GM19239 (cell line): ENCODE results near the gene RBM19.

Experiments
- DNase-seq: peaks from one replicate; pipeline ENCODE4 v3.0.0; 2011; ENCODE audit warnings: low spot score; ENCODE audit not compliant: insufficient read length
- FAIRE-seq: peaks from 2 replicates; lab custom pipeline; 2011; peaks lifted over from hg19 to GRCh38; lab: Jason Lieb, UNC

RBM19 gene

DNA sequence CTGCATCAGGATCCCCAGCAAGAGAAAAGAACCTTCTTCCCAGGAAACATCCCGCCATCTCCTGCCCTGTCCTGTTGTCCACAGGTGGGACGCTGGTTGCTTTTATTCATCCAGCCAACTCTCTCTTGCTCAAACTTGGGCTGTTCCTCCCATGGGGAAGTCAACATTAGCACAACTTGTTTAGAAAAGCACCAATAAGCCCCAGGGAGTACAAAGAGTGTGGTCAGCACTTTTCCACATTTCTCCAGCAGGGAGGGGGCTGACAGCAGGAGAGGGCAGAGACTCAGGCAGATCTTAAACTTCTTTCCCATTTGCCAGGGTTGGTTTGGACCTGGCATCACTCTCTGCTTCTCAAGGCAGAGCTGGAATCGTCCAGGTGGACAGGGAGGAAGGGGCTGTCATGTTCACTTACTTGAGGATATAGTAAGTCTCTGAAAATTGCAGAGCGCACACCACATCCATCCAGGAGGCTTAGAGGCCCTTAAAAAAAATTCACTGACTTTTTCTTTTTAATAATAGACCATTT lies 74.9 kb downstream of the RBM19 start:
- FAIRE-seq (no peak), DNase-seq (no peak)

DNA sequence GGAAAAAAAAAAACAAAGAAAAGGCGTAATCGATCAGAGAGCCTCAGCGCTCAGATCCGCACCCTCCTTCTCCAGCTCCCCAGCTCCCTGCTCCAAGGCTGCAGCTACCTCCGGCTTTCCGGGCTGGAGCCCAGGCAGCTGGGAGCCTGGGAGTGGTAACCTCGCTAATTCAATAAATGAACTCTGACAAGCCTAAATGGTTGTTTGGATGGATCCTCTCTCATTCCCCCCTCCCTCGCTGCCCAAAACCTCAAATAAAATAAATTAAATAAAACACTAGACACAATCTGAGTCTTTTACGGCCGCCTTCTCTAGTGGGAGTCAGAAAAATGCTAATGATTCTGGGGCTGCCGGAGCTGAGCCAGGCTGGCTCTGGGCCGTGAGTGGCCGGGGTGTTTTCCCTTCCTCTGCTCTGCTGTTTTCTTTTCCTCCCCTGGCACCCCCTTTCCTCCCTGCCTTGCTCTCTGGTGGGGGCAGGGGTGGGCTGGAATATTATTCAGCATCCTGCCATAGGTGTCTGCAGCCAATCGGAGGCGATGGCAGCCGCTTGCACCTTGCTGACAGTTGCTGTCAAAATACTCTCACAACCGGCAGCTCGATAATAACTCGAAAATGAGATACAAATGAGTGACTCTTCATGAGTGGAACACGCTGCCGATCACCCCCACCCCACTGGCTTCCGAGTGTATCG lies 76.1 kb downstream of the RBM19 start:
- DNase-seq = no peak
- no peak for FAIRE-seq

DNA sequence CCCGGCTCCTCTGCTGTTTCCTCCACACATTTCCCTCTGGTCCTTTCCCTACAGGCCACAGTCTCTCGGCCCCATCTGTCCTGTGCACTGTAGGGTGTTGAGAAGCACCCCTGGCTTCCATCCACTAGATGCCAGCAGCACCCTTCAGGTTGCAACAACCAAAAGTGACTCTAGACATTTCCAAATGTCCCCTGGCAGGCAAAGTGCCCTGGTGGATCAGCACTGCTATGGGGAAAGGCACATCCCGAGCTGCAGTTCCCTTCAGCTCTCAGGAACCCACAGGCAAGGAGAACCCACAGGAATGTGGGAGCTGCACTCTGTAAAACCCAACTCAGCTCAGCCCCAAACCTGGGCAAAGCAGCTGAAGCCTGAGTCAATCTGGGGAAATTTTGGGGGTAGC lies 77.0 kb downstream of the RBM19 start:
- DNase-seq = no peak
- no peak for FAIRE-seq

DNA sequence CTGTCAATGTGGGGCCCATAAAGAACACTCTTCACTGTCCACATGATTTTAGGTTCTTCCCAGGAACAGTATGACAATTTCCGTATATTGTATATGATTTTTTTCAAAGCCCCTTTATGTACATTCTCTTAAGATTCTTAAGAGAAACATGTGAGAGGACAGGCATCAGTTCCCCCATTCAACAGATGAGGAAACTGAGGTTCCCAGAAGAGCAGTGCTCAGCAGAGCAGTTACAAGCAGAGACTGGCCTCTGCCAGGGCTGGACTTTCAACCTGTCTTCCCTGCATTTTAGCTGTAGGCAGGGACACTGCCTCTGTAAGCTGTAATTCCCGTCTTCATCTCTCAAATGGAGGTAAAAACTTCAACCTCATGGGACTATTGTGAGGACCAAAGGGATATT lies 77.7 kb downstream of the RBM19 start:
- no peak for FAIRE-seq

DNA sequence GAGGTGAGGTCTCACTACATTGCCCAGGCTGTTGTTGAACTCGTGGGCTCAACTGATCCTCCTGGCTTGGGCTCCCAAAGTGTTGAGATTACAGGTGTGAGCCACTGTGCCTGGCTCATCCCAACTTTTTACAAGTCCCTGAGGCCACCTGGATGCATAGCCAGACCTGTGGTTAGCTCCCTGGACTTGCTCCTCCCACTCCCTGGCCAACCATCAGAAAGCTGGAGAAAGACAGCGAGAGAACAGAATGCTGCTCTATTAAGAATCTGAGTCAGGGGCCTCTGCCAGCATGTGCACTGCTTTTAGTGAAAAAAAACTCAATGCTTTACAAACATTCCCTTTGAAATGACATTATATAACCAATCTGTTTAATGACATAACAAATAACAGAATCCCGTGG lies 78.2 kb downstream of the RBM19 start:
- FAIRE-seq (no peak), DNase-seq (no peak)

More for the DNA sequence above, 77.7 kb downstream of the RBM19 start:
- no peak for DNase-seq

DNA sequence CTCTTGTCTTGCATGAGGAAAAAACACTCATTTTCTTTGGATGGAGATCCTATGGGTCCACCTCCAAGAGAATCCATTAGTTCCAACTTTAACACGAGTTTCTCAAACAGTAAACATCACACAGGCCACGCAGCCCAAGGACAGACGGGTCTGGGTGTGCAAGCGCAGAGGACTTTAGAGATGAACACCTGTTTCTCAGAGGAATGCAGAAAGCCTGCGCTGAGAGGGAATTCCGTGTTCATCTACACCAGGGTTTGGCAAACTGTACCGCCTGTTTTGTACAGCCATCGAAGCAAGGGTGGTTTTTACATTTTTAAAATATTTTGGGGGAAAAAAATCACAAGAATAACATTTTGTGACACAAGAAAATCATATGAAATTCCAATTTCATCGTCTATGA lies 79.4 kb downstream of the RBM19 start:
- no peak for DNase-seq
- FAIRE-seq = no peak

DNA sequence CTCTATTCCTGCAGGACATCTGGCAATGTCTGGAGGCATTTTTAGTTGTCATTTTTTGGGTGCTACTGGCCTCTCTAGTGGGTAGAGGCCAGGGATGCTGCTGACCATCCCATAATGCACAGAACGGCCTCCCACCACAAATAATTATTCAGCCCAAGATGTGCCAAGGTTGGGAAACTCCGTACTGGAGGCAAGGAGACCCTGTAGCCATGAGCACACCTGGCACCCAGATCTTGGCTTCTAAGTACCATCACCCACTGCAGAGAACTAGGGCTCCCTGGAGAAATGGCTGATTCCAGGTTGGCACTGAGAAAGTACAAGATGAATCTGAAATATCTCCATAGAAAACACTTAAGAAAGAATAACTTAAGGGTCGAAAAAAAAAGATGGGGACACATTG lies 81.7 kb downstream of the RBM19 start:
- DNase-seq (no peak), FAIRE-seq (no peak)

DNA sequence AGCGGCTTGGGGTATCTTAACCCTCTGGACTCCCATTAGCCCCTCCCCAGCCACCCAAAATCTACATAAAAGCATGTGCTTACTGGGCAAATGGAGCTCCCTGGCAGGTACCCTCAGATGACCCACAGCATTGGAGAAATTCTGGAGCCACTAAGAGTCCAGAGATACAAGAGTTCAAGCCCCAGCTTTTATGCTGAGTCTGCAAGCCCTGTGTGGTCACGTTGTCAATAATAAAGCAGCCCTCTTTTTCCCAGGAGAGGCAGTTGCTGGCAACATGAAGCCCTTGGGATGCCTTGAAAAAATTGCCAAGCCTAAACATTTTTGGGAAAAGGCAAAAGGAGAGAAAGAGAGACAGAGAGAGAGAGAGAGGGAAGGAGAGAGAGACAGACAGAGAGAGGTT lies 83.4 kb downstream of the RBM19 start:
- FAIRE-seq (no peak), DNase-seq (no peak)

DNA sequence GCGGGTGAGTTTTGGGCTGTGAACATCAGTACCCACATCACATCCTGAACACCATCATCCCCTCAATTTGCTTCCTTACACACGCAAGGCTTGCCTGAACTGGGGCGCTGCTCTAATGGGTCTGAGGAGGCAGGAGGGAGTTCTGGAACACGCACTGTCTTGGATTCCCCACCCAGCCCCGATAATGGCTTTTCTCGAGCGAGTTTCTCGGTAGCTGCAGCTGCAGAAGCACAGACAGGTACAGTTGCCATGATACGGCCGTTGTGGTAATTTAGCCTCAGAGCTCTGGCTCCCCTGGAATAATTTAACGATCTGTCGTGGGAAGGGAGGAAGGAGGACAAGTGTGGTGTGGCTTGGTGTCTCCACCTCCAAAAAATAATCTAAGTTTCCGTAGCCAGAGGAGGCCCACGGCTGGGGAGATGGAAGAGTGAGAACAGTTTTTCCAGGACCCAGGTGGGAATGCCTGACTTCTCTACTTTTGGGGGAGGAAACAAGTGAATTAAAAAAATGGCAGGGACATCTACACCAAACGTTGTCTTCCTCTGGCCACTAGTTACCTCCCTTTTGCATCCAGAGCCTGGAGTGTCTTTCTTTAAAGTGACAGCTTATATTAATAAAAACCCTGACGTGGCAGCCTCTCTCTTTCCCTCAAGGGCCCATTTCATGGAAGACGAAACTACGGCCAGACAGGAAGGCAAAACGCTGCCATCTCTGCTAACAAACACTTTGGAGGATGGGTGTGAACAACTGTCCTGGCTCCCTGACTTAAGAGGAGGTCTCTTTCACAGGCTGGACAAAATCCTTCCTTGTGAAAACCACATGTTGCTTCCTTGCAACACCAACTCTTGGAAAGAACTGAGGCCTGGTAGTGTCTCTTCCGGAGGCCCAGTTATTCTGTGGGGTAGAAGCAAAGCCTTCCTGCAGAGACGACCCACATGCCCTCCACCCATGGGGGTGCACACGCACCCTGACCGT lies 84.8 kb downstream of the RBM19 start:
- FAIRE-seq (no peak), DNase-seq (no peak)

DNA sequence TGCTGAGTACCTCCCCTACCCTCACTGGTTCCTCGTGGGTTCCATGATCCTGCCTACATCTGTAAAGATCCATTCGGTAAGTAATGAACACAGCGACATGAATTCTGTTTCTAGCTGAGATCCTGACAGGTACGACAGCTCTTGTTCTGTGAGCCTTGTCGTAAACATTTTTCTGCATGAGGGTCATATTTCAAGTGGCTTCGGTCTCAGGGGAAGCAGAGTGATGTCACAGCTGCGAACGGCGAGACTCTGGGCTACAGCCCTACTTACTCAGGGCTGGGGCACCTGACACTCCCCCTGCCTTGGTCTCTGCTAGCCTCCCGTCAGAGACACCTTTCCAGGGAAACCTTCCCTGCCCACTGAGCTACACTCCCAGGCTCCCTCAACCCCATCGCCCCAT lies 85.8 kb downstream of the RBM19 start:
- DNase-seq (no peak), FAIRE-seq (no peak)

DNA sequence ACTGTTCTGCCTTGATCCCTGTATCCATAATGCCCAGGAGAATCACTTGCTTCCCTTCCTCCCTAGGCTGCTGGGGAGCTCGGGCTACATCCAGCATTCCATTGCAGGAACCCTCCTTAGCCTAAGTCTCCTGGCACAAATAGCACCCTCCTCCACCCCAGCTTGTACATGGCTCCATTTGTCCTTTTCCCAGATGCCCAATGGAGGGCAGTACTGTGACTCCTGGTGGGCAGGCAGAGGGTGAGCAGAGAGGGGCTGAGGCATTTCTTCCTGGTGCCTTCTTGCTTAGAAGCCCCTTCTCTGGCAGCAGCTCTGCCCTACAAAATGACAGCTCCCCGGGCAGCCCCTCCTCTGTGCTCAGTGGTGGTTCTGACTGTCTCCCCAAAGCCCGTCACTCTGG lies 86.5 kb downstream of the RBM19 start:
- no peak for FAIRE-seq
- no peak for DNase-seq

DNA sequence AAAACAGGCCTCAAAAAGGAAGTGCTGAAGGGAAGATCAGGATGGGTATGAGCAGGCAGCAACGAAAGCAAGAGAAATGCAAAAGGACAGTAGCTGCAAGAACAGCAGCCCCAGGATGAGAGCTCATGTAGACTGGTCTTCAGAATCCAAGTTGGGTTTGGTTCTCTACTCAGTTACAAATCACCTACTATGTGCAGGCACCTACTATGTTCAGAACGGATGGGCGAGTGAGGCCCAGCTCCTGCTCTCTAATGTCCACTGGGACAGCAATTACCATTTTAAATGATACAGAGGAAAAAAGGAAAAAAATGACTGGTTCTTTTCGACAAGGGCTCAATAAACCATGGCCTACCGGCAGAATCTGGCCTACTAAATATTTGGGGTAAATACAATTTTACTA lies 88.5 kb downstream of the RBM19 start:
- FAIRE-seq = no peak
- no peak for DNase-seq

DNA sequence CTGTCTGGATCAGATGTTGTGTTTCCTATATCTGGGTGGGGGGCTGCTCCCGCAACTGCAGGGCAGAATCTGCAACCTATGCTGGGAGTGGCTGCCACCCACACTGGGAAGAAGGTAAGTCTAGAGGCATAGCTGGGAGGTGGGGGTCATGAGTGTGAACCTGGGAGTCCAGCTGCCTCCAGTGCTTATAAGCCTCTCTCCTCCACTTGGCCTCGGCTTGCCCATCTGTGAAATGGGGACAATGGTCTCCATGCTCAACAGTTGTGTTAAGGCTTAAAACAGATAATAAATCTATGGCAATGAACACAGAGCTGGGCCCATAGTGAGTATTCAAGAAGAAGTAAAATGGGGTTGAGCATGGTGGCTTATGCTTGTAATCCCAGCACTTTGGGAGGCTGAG lies 90.0 kb downstream of the RBM19 start:
- no peak for DNase-seq

DNA sequence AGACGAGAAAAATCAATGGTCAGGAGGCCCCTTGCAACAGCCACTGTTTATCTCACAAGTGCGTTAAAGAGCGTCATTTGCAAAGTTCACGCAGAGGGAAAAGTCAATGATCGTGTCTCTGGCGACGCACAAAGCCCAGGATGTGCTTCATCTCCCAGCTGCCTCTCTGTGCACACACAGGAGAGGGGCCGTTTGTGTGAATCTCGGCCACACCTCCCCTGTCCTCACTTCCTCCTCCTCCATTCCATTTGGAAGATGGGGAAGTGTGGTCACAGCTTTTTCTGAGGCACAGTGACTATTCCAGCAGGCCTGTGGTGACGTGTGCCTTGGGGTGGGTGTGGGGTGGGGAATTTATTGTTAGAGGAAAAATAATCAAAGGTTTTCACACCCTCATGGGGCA lies 90.4 kb downstream of the RBM19 start:
- no peak for FAIRE-seq
- no peak for DNase-seq

More for the DNA sequence above, 90.0 kb downstream of the RBM19 start:
- no peak for FAIRE-seq

DNA sequence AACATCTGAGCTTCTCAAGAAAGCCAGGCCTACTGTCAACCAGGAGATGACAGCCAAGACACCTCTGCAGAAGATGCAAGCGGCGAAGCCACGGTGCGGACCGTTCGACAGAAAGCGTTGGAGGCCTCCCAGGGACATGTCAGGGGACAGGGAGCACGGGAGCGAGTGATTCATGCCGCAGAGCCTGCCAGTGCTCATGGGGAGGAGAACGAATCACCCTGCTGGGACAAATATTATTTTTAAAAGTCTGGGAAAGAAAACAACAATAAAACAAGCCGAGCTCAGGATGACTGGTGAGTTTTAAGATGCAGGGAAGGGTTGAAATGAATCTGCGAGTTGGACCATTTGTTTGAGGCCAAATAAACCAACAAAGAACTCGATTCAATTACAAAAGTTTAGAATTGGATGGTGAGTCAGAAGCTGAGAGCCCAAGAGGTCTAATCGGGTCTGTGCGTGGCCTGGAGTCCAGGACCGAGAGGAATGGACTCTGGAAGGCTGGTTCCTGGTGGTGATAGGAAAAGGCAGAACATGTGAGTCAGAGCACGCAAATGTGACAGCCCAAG lies 91.0 kb downstream of the RBM19 start:
- FAIRE-seq (no peak), DNase-seq (no peak)

DNA sequence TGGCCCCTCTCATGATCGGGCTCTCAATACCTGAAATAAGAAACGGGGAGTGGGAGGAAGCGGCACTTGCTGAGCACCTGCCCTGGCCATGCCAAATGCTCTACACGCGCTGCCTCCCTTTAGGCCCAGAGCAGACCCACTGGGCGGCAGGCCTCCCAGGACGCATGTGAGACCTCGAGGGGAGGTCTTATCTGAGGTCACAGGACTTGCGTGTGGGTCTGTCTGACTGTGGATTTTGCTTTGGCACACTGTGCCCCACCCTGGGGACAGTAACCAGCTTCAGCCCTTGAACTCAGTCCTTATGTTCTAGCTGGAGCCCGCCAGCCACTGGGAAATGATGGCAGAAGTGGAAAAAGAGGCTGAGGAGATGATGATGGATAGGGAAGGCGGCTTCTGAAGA lies 91.8 kb downstream of the RBM19 start:
- no peak for FAIRE-seq
- no peak for DNase-seq

DNA sequence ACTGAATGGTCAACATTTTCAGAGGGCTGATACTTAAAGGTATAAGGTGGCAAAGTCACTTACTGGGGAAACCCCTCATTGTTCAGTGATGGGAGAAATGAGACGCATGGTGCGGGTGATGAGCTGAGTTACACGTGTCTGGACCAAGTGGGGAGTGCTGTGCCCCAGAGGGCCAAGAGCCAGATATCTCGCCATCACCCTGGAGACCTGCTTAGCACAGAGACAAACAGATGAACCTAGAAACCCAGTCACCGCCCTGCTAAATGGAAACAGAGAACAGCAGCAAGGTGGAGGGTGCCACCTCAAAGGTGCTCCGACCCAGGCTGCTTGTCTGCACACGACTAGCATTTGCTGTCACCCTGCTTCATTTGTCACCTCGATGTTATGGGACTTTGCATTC lies 92.4 kb downstream of the RBM19 start:
- FAIRE-seq = no peak
- no peak for DNase-seq

DNA sequence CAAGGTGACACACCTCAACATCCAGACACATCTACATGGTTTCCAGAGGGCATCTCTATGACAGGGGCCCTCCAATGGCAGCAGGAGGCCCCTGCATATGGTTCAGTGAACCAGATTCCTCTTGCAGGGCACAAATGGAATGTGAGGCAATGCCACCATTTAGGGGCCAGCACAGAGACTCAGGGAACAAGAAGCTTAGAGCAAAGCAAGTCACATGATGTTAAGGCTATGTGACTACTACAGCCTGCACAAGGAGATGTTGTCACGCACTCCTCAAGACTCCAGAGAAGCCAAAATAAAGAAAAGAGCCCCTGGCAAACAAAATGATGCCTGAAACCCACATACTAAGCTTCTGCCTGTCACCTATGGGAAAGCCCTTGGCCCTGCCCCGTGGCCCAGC lies 95.2 kb downstream of the RBM19 start:
- no peak for DNase-seq
- FAIRE-seq = no peak

DNA sequence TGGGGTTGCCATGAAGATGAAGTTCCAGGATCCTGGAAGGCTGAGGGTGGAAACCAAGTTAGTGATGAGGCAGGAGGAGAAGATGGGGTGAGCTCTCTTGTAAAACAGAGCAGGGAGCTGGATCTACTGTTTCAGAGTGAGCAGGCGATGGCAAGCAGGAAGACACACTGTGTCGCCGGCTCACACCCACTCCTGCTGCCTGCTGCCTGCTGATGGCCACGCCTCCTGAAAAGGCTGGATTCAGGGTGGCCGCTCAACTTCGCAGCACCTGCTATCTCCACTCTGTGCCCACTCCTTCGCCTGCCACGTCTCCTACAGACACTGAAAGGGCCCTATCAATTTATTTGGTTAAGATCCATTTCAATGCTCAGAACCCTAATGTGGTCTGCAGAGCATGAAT lies 96.1 kb downstream of the RBM19 start:
- no peak for FAIRE-seq
- no peak for DNase-seq

DNA sequence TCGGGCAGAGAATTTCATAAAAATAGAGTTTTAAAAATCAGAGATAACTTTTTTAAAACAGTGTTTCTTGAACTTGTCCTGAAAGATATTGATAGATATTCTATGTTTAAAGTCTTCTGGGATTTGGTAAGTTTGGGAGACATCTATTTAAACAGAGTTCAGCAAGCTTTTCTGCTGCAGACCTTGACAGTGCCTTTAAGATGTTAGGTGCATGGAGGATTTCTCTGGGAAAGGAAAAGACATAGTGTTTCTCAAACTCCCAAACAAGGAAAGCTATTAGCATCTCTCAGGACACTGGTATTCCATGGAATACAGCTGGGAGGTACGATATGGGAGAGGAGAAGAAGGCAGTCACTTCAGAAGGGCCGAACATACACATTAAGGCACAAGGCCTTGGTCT lies 97.8 kb downstream of the RBM19 start:
- no peak for DNase-seq
- no peak for FAIRE-seq

DNA sequence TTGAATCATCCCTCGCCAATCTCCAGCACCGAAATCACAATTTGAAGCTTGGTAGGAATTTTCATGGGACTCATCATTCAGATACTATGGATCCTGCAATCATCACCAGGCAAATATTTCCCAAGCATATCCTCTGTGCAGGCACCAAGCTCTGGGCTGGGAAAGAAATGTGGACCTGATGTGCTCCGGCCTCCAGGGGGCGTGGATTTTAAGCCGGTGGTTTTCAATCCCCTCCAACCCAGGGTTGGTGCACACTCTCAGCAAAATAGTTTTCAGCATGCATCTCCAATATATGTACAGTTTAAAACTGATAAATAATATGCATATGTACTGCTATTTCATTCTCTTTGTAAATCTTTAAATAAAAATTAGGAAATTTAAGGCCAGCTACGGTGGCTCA lies 98.9 kb downstream of the RBM19 start:
- DNase-seq (no peak), FAIRE-seq (no peak)
